ENCODE results near the gene SHMT2.

DNA sequence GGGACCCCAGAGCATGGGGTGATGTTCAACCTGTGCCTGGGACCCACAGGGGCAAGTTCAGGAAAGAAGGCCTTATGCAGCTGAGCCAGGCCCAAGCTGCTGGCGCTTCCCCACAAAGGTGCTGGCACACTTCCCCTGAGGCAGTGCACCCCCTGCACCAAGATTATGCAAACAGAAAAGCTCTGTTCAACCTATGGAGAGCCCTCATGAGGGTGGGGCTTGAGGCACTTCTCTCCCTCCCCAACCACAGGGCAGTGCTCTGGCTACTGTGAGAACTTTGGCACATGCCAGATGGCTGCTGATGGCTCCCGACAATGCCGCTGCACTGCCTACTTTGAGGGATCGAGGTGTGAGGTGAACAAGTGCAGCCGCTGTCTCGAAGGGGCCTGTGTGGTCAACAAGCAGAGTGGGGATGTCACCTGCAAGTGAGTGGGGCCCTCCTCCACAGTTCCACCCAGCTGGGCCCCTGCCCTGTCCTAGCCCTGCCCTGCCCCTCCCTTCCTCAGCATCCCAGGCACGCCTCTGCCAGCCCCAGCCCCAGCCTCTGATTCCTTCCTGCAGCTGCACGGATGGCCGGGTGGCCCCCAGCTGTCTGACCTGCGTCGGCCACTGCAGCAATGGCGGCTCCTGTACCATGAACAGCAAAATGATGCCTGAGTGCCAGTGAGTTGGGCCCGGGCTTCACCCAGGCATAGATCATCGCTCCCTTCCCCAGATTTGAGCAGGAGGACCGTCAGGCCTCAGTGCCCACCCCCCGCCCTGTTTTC, 18.4 kb upstream of the SHMT2 start:
- TF ChIP-seq POLR2A (IDR thresholded peaks at IDR 0.05), result no peak
- TF ChIP-seq, protein P1, sequence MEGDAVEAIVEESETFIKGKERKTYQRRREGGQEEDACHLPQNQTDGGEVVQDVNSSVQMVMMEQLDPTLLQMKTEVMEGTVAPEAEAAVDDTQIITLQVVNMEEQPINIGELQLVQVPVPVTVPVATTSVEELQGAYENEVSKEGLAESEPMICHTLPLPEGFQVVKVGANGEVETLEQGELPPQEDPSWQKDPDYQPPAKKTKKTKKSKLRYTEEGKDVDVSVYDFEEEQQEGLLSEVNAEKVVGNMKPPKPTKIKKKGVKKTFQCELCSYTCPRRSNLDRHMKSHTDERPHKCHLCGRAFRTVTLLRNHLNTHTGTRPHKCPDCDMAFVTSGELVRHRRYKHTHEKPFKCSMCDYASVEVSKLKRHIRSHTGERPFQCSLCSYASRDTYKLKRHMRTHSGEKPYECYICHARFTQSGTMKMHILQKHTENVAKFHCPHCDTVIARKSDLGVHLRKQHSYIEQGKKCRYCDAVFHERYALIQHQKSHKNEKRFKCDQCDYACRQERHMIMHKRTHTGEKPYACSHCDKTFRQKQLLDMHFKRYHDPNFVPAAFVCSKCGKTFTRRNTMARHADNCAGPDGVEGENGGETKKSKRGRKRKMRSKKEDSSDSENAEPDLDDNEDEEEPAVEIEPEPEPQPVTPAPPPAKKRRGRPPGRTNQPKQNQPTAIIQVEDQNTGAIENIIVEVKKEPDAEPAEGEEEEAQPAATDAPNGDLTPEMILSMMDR (IDR thresholded peaks at IDR 0.05), result no peak
- no peak for TF ChIP-seq POLR2AphosphoS5 (IDR thresholded peaks at IDR 0.05; ENCODE audit: insufficient read depth in 1 of 2, low read depth in 1 of 2)
